Nephron progenitor cell (in vitro differentiated cells): Measurements from ENCODE around the gene TFPI.

ENCODE experiments used
- DNase-seq: peaks from one replicate; pipeline ENCODE4 v3.0.0; 2021
- H3K27ac Mint-ChIP-seq: 2 replicates; pipeline ENCODE4 v1.8.0; 2021; ENCODE audit warnings: mild to moderate bottlenecking, moderate library complexity, mixed read lengths
- H3K27me3 Mint-ChIP-seq: 2 replicates; pipeline ENCODE4 v1.8.0; 2021; ENCODE audit warnings: mild to moderate bottlenecking, low read depth, mixed read lengths; ENCODE audit not compliant: poor library complexity
- H3K36me3 Mint-ChIP-seq: 2 replicates; pipeline ENCODE4 v1.8.0; 2021; ENCODE audit warnings: low read depth, mixed read lengths
- H3K4me1 Mint-ChIP-seq: 2 replicates; pipeline ENCODE4 v1.8.0; 2021; ENCODE audit warnings: mixed read lengths
- H3K4me3 Mint-ChIP-seq: 2 replicates; pipeline ENCODE4 v1.8.0; 2021; ENCODE audit warnings: mild to moderate bottlenecking, moderate library complexity, mixed read lengths
- H3K9me3 Mint-ChIP-seq: 2 replicates; pipeline ENCODE4 v1.8.0; 2021; ENCODE audit warnings: mild to moderate bottlenecking, moderate library complexity, mixed read lengths
- TF ChIP-seq, protein P1 (sequence below): fragments of 200-600 bp; sonication (generic); IDR thresholded peaks from 2 replicates; pipeline ENCODE4 v1.5.0; 2021; ENCODE audit warnings: antibody characterized with exemption

Gene TFPI

DNA sequence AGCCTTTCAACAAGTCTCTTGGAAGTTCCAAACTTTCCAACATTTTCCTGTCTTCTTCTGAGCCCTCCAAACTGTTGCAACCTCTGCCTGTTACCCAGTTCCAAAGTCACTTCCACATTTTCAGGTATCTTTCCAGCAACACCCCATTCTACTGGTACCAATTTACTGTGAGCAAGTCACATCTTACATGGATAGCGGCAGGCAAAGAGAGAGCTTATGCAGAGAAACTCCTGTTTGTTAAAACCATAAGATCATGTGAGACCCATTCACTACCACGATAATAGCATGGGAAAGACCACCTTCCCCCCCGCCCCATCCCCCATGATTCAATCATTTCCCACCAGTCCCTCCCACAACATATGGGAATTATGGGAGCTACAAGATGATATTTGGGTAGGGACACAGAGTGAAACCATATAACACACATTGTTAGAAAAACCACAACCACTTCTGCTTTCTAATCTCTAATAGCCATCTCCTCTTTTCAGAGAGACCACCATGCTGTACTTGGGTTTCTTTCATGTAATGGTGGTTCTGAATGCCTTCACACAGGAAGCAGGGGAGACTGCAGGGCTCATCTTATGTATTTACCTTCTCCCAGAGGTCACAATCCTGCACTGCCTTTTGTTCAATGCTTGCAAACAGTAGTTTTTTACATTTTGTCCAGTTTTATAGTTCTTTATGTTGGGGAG, 60.2 kb downstream of the TFPI start:
- no peak for DNase-seq
- no peaks in the 10 kb centered on the region for H3K27me3 Mint-ChIP-seq
- no peak overlapping the region for H3K27ac Mint-ChIP-seq
- H3K4me3 Mint-ChIP-seq, result no peak overlapping the region
- H3K36me3 Mint-ChIP-seq, result peaks cover 17% of the 10 kb centered on the region
- TF ChIP-seq, protein P1, sequence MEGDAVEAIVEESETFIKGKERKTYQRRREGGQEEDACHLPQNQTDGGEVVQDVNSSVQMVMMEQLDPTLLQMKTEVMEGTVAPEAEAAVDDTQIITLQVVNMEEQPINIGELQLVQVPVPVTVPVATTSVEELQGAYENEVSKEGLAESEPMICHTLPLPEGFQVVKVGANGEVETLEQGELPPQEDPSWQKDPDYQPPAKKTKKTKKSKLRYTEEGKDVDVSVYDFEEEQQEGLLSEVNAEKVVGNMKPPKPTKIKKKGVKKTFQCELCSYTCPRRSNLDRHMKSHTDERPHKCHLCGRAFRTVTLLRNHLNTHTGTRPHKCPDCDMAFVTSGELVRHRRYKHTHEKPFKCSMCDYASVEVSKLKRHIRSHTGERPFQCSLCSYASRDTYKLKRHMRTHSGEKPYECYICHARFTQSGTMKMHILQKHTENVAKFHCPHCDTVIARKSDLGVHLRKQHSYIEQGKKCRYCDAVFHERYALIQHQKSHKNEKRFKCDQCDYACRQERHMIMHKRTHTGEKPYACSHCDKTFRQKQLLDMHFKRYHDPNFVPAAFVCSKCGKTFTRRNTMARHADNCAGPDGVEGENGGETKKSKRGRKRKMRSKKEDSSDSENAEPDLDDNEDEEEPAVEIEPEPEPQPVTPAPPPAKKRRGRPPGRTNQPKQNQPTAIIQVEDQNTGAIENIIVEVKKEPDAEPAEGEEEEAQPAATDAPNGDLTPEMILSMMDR, result no peak
- peaks cover 23% of the 10 kb centered on the region for H3K9me3 Mint-ChIP-seq
- no peaks in the 10 kb centered on the region for H3K4me1 Mint-ChIP-seq

DNA sequence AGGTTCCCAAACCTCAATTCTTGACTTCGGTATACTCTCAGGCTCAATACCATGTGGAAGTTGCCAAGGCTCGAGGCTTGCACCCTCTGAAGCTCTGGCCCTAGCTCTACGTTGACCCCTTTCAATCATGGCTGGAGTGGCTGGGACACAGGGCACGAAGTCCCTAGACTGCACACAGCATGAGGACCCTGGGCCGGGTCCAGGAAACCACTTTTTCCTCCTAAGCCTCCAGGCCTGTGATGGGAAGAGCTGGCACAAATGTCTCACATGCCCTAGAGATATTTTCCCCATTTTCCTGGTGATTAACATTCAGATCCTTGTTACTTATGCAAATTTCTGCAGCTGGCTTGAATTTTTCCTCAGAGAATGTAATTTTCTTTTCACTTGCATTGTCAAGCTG, 61.1 kb downstream of the TFPI start:
- H3K36me3 Mint-ChIP-seq, result peaks cover 17% of the 10 kb centered on the region
- no peaks in the 10 kb centered on the region for H3K4me1 Mint-ChIP-seq
- H3K27me3 Mint-ChIP-seq, result no peaks in the 10 kb centered on the region
- H3K4me3 Mint-ChIP-seq, result no peak overlapping the region
- TF ChIP-seq, protein P1, result no peak
- no peak overlapping the region for H3K27ac Mint-ChIP-seq
- no peak for DNase-seq
- H3K9me3 Mint-ChIP-seq, result peaks cover 23% of the 10 kb centered on the region

DNA sequence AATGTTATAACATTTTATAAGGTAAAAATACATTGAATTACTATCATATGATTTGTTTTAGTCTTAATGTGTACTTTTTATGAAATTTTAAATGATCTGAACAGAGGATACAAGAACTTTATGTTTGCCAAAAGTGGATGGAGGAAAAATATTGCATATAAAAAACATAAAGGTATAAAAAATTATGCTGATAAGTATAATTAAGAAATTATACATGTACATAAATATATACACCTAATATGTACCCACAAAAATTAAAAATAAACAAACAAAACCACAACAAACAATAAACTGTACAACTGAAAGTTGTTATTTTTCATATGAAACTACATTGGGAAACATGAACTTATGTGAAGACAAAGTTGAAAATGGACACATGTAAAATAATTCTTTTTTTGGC, 68.0 kb downstream of the TFPI start:
- H3K9me3 Mint-ChIP-seq, result no peaks in the 10 kb centered on the region

DNA sequence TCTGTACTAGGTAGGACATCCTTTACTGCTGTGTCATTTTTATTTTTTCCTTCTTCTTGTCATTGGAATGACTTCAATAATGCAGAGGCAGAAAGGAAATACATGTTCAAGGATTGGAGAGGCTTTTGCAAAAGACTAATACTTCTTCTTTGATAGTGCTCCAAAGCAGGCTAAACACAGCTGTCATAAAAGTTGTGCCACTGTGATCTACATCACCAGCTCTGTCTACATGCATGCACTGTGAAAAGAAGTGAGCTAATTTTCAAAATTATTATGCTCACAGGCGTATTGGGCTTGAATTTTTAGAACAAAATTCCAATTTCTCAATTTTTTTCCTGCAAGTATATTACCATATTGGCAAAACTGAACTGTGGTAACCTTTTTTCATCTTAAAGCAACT, 68.7 kb downstream of the TFPI start:
- no peak for DNase-seq
- Mint-ChIP-seq H3K9me3 (no peaks in the 10 kb centered on the region), H3K27ac (no peak overlapping the region), H3K27me3 (no peaks in the 10 kb centered on the region), H3K36me3 (no peaks in the 10 kb centered on the region), H3K4me3 (no peak overlapping the region), H3K4me1 (no peaks in the 10 kb centered on the region)
- TF ChIP-seq, protein P1, result no peak

More for the DNA sequence above, 68.0 kb downstream of the TFPI start:
- no peak for DNase-seq
- Mint-ChIP-seq H3K4me1 (no peaks in the 10 kb centered on the region), H3K27me3 (no peaks in the 10 kb centered on the region), H3K27ac (no peak overlapping the region), H3K36me3 (no peaks in the 10 kb centered on the region), H3K4me3 (no peak overlapping the region)
- TF ChIP-seq, protein P1, result no peak

DNA sequence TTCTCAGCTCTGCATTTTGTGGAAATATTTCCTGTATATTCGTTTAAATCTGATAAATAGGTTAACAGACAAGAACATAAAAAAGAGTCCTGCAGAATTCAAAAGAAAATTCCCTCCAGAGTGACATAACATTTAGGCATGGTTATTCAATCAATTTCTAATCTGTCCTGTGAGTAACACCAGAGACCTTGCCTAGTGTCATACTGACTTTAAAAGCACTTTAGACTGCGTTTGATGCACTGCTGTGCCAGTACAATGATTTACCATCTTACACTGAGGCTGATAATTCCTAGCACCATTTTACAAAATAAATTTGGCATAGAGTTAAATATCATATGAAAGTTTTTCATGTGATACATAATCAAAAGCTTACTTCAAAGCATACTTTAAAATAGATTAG, 70.7 kb downstream of the TFPI start:
- TF ChIP-seq, protein P1, result no peak
- Mint-ChIP-seq H3K4me1 (no peaks in the 10 kb centered on the region), H3K36me3 (no peaks in the 10 kb centered on the region), H3K27ac (no peak overlapping the region), H3K9me3 (no peaks in the 10 kb centered on the region), H3K27me3 (no peaks in the 10 kb centered on the region), H3K4me3 (no peak overlapping the region)
- no peak for DNase-seq

DNA sequence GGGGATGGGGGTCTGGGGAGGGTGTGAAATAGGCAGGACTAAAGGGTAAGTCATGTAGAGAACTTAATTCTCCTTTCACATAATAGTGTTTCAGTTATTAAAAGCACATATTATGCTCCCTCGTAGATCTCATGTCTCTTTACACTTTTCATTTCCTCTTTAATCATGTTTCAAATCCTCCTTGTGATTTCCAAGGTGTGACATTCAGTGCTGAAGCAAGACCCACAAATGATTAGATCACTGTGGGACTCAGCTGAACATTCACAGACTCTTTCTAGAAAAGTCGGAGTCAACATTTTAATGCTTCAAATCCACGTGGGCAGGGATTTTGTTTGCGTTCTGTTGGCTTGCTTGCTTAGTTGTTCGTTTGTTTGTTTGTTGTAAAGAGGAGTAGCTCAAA, 71.4 kb downstream of the TFPI start:
- no peaks in the 10 kb centered on the region for H3K9me3 Mint-ChIP-seq
- H3K4me1 Mint-ChIP-seq, result no peaks in the 10 kb centered on the region
- peak overlapping the region; percentile 87 for H3K27ac Mint-ChIP-seq
- no peak overlapping the region for H3K4me3 Mint-ChIP-seq
- no peaks in the 10 kb centered on the region for H3K36me3 Mint-ChIP-seq
- H3K27me3 Mint-ChIP-seq, result no peaks in the 10 kb centered on the region
- TF ChIP-seq, protein P1, result no peak
- no peak for DNase-seq
